Activated CD8-positive, alpha-beta T cell treated with anti-CD3 and anti-CD28 coated beads for 36 hours (primary cell): ENCODE data around the gene TUBGCP2. TPM values are rescaled to one million over a fixed set of nuclear protein-coding genes. Genes with fewer than 3 reads are reported as not detected.
A peak's percentile ranks its signal among the peaks of the same experiment; 100 is the strongest.

Experiments used
- ATAC-seq: fragments of 200-7000 bp; cut with Tn5 transposase; one replicate; pipeline ENCODE4 v1.10.0; 2021; ENCODE audit warnings: mild to moderate bottlenecking, moderate library complexity
- CTCF ChIA-PET: fragments of 350-600 bp; sonication (Branson Sonifier 250); formaldehyde crosslinking; loops from one replicate; lab custom pipeline; 2021; ENCODE audit warnings: antibody characterized with exemption; lab: Charles Lee
- POLR2A ChIA-PET: fragments of 350-600 bp; sonication (Branson Sonifier 250); formaldehyde crosslinking; loops from one replicate; lab custom pipeline; 2021; ENCODE audit warnings: antibody characterized with exemption; lab: Charles Lee
- DNase-seq: peaks from one replicate; pipeline ENCODE4 v3.0.0-alpha.2; 2020
- H3K27ac Mint-ChIP-seq: one replicate; pipeline ENCODE4 v1.8.0; 2021; ENCODE audit warnings: mild to moderate bottlenecking, mixed read lengths
- H3K27me3 Mint-ChIP-seq: one replicate; pipeline ENCODE4 v1.8.0; 2021; ENCODE audit warnings: mixed read lengths
- H3K36me3 Mint-ChIP-seq: one replicate; pipeline ENCODE4 v1.8.0; 2021; ENCODE audit warnings: low read depth, mixed read lengths
- H3K4me1 Mint-ChIP-seq: one replicate; pipeline ENCODE4 v1.8.0; 2021; ENCODE audit warnings: low read depth, mixed read lengths
- H3K4me3 Mint-ChIP-seq: one replicate; pipeline ENCODE4 v1.8.0; 2021; ENCODE audit warnings: mild to moderate bottlenecking, moderate library complexity, mixed read lengths
- H3K9me3 Mint-ChIP-seq: one replicate; pipeline ENCODE4 v1.8.0; 2021; ENCODE audit warnings: mixed read lengths
- CTCF ChIP-seq: fragments of 200-600 bp; IDR thresholded peaks from one replicate; pipeline ENCODE4 v1.8.0; 2022; ENCODE audit warnings: antibody characterized with exemption, mild to moderate bottlenecking
- intact Hi-C: fragments of 100-400 bp; cut with micrococcal nuclease; formaldehyde crosslinking; loops from one replicate; pipeline ENCODE4 v1.10.0; 2022
- total RNA-seq, 2 experiments: library from RNA; stranded (reverse); gene quantifications; one replicate each; pipeline ENCODE4 v1.2.3, GENCODE V29; 2021

Gene TUBGCP2
- total RNA-seq, 2 experiments from 2014 or later, result 54.1 to 57.5 TPM

GRCh38 chr10:133355991-133356390, 47.3 kb upstream of the TUBGCP2 start:
- ChIA-PET CTCF (interaction anchor here (1.9 kb wide), 1 partner anchor 27 kb away, joined by 7 read pairs; no protein-coding TSS in a partner anchor), POLR2A (interaction anchor here (0.9 to 3.7 kb wide), 3 partner anchors 9 to 34 kb away, joined by 3 to 20 read pairs (median 12); partner anchors contain the start of gene PRAP1)
- TF ChIP-seq CTCF, result no peak
- Mint-ChIP-seq H3K27me3 (no peaks in the 10 kb centered on the region), H3K27ac (no peak overlapping the region), H3K9me3 (no peaks in the 10 kb centered on the region), H3K4me3 (peak overlapping the region; percentile 82), H3K4me1 (peaks cover 2% of the 10 kb centered on the region), H3K36me3 (peaks cover 5% of the 10 kb centered on the region)
- ATAC-seq (no peak), DNase-seq (no peak)
- intact Hi-C loops, result no loop called here

GRCh38 chr10:133355266-133355665, 46.6 kb upstream of the TUBGCP2 start:
- Mint-ChIP-seq H3K4me1 (peaks cover 2% of the 10 kb centered on the region), H3K36me3 (peaks cover 5% of the 10 kb centered on the region), H3K9me3 (no peaks in the 10 kb centered on the region), H3K27ac (no peak overlapping the region), H3K27me3 (no peaks in the 10 kb centered on the region), H3K4me3 (no peak overlapping the region)
- CTCF ChIA-PET, result interaction anchor here (1.9 kb wide), 1 partner anchor 26 kb away, joined by 7 read pairs; no protein-coding TSS in a partner anchor
- intact Hi-C loops, result no loop called here
- ATAC-seq, result no peak
- no peak for DNase-seq
- TF ChIP-seq CTCF, result no peak
- POLR2A ChIA-PET, result interaction anchor here (0.9 to 3.7 kb wide), 2 partner anchors 23 to 35 kb away, joined by 3 to 20 read pairs; no protein-coding TSS in a partner anchor

GRCh38 chr10:133354672-133355240, 46.1 kb upstream of the TUBGCP2 start:
- H3K27me3 Mint-ChIP-seq, result no peaks in the 10 kb centered on the region
- TF ChIP-seq CTCF, result no peak
- POLR2A ChIA-PET, result interaction anchor here (3.7 kb wide), 1 partner anchor 36 kb away, joined by 20 read pairs; no protein-coding TSS in a partner anchor
- H3K27ac Mint-ChIP-seq, result no peak overlapping the region
- DNase-seq (no peak), ATAC-seq (no peak)
- no peak overlapping the region for H3K4me3 Mint-ChIP-seq
- CTCF ChIA-PET, result interaction anchor here (1.9 kb wide), 1 partner anchor 25 kb away, joined by 7 read pairs; no protein-coding TSS in a partner anchor
- peaks cover 2% of the 10 kb centered on the region for H3K4me1 Mint-ChIP-seq
- H3K36me3 Mint-ChIP-seq, result peaks cover 5% of the 10 kb centered on the region
- no peaks in the 10 kb centered on the region for H3K9me3 Mint-ChIP-seq
- intact Hi-C loops, result no loop called here

GRCh38 chr10:133353988-133354605, 45.4 kb upstream of the TUBGCP2 start:
- peaks cover 4% of the 10 kb centered on the region for H3K27me3 Mint-ChIP-seq
- peaks cover 4% of the 10 kb centered on the region for H3K4me1 Mint-ChIP-seq
- H3K9me3 Mint-ChIP-seq, result no peaks in the 10 kb centered on the region
- POLR2A ChIA-PET, result interaction anchor here (1.5 kb wide), 1 partner anchor 8 kb away, joined by 5 read pairs; no protein-coding TSS in a partner anchor
- DNase-seq (no peak), ATAC-seq (no peak)
- no peak overlapping the region for H3K27ac Mint-ChIP-seq
- H3K4me3 Mint-ChIP-seq, result no peak overlapping the region
- intact Hi-C loops, result no loop called here
- H3K36me3 Mint-ChIP-seq, result peaks cover 5% of the 10 kb centered on the region
- CTCF ChIA-PET, result interaction anchor here (1.9 kb wide), 1 partner anchor 25 kb away, joined by 14 read pairs; no protein-coding TSS in a partner anchor
- no peak for TF ChIP-seq CTCF
